ENCODE measurements around the gene OR56B1. TPM values are rescaled to one million over a fixed set of nuclear protein-coding genes. Genes with fewer than 3 reads are reported as not detected.

Gene OR56B1
- total and polyA plus RNA-seq, 2 of the 8 experiments (the other 6 are each of a cell fraction or from before 2014, with no cell fraction given), result 0.20 TPM; not detected in 1

GRCh38 chr11:5703741-5704536, 32.3 kb upstream of the OR56B1 start (continued):
- TF ChIP-seq RXRA (IDR thresholded peaks at IDR 0.05; ENCODE audit: insufficient read depth, low read depth, low read length) (no peak), SP2 (IDR thresholded peaks at IDR 0.05; ENCODE audit: low read length) (no peak)

All from H1 (cell line).